NCI-H510A treated with DMSO at 0.1 percent for 48 hours (cell line): Measurements from ENCODE around the gene BTK.

ENCODE experiments used
- DNase-seq: peaks from one replicate; lab custom pipeline; 2025; lab: John Stamatoyannopoulos, UW

BTK gene

DNA sequence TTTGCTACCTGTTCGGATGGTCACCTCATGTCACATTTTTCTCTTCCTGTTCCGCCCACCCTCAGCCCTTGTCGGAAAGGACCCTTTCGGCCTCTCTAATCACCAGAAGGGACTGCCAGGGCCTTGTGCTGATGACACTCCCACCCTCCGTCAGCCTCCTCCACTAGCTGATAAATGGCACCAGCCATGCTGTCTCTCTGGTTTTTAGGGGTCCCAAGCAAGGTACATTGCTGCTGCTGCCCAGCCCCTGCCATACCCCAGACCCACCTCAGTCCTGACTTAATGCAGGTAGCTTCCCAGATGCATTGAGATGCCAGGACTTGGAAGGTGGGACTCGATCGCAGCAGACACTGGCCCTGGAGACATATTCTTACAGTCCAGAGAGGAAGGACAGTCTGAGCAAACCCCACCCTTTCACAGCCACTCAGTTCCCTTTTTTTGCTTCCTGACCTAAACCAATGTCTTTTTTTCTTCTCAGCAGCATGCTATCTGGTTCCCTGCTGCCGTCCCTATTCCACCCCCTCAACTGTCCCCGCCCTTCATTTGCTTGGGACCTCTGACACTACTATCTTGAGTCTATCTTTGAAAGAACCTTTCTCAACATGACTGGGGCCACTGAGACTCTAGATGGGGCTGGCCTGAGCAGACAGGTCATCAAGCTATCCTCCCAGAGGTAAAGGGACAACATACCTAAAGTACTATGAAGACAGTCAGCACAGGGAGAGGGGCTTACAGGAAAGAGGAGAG lies at the start of gene BTK:
Gene BTK (minus strand): TSS at position 397 of the 747 bp plus-strand sequence. CDS start 10,907 bp downstream, outside the sequence.
- DNase-seq = no peak

- DNase-seq = no peak
These were observed 44.6 kb upstream of the BTK start for GRCh38 chrX:101430457-101431078.

DNA sequence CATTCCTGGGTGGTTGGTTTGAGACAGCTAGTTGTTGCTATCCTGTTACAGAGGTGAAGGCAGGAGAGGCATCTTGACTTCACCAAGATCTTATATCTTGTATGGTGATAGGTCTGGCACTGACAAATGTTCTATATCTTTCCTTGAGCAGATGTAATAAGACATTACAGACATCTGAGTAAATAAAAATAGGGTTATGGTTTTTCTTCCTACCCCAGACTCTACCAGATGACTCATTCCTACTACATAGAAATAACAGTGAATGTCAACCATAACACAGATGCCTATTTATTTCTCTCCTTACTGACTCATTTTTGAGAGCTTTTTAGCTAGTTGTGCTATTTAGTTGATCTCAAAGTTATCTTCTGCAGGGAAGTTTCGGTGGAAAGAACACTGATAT lies 43.9 kb upstream of the BTK start:
- DNase-seq = no peak

DNA sequence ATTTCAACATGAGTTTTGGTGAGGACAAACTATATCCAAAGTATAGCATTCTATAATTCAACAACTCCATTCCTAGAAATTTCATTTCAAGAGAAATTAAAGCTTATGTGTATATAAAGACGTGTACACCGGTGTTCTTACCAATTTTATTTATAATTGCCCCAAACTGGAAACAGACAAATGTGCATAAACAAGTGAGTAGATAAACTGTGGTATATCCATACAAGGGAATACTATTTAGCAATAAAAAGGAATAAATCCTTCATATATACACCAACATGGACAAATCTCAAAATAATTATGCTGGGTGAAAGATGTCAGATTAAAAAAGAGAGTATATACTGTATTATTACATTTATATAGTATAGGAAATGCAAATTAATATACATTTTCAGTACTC lies 42.0 kb upstream of the BTK start:
- no peak for DNase-seq

GRCh38 chrX:101419489-101419888 lies 33.5 kb upstream of the BTK start:
- DNase-seq = no peak

DNA sequence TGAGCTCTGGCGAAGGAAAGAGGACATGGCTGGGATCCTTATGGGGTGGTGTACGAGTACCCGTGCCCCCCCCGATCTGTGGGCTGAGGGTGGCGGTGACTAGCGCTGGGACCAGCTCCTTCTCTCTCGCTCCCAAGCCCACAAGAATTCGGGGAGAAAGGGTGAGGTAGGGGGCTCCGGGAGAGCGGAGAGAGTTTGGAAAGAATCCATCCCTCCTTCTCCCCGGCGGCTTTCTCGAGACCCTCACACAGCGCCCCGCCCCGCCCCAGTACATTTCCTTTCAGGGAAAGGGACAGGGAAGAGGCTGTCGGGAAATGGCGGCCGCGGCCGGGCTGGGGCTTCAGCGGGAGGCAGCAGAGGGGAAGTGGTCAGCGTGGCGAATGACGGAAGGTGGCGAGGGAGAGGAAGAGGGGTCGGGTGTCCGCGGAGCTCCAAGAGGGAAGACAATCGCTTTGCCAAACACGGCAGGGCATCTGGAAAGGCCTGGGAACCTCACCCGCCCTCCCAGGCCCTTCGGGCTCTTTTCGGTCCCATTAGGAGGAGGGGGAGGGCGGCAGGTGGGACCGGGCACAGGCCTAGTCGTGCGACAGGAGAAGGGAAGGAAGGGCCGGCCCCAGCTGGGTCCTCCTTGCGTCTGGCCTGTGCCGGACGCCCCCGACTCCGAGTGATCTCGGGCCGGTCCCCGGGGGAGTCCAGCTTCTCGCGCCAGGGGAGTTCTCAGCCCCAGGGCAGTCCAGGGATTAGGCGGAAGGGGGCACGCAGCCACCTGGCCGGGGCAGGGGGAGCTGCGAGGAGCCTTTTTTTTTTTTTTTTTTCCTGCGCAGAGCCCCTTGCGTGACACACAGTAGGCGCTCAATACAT lies 32.2 kb upstream of the BTK start:
- peak; percentile 44 for DNase-seq

- no peak for DNase-seq
These were observed 31.2 kb upstream of the BTK start for GRCh38 chrX:101417190-101417589.

GRCh38 chrX:101416691-101417090 lies 30.7 kb upstream of the BTK start:
- no peak for DNase-seq

DNA sequence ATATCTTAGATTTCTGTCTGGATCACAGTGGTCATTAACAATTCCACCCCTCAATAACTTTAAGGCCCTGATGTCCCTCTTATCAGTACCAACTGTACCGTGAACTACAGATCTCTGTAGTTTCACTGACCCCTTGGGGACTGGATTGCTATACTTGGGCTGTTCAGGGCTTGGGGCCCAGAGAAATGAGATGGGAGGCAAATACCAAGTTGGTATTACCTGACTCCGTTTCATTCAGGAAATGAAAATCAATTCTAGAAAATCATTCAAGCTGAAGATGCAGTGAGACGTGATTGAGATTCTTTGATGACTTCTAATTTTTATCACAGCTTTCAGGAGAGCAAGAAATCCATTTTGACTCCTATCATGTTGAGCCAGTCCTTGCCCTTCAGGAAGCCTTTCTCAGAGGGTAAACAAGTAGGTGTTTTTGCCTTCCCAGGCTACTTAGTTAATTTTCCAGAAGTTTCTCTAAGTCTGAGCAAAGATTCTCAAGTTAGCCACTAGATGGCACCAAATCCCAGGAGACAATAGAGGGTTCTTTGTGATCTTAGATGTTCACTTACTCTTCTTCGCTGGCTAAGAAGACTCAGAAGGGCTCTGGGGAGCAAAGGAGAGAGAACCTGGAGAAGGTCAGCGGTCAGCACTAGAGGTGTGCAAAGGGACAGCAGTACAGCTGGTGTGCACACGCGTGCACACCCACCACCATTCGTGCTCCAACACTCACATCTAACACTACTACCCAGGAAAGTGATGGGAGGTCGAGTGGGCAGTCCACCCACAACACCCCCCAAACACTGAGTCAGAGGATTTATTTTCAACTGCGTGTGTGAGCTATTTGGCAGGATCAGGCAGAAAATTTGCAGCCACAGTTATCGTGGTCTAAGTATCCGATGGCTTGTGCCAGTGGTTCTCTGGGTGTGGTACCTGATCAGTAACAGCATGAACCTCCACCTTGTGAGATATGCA lies 29.5 kb upstream of the BTK start:
- DNase-seq = peak; percentile 41

DNA sequence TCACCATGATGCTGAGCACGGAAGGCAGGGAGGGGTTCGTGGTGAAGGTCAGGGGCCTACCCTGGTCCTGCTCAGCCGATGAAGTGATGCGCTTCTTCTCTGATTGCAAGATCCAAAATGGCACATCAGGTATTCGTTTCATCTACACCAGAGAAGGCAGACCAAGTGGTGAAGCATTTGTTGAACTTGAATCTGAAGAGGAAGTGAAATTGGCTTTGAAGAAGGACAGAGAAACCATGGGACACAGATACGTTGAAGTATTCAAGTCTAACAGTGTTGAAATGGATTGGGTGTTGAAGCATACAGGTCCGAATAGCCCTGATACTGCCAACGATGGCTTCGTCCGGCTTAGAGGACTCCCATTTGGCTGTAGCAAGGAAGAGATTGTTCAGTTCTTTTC lies 26.0 kb upstream of the BTK start:
- DNase-seq = no peak

DNA sequence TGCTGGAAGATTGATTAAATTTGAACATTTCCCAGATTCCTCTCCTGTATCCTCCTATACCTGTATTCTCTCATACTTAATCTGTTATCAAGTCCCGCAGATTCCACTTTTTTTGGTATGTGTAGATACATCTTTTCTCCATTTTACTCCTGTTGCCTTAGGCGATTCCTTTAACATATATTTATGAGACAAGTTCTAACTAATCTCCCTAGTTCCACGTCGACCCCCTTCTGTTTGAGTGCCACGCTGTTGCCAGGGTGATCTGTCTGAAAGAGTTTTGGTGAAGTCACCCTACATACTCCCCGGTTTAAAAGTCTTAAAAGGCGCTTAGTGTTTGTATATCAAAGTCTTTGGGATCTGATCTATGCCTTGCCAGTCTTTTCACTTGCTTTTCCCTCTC lies 24.5 kb upstream of the BTK start:
- DNase-seq = no peak

GRCh38 chrX:101409043-101409442 lies 23.1 kb upstream of the BTK start:
- no peak for DNase-seq

- DNase-seq = no peak
These were observed 22.5 kb upstream of the BTK start for GRCh38 chrX:101408532-101408841.

GRCh38 chrX:101407748-101408531 lies 21.9 kb upstream of the BTK start, which contains the start of the genes GLA and HNRNPH2:
Gene GLA, minus strand, starts transcription at chrX:101407925. Its CDS starts 22 bp downstream, at chrX:101407903.
Gene HNRNPH2, plus strand, starts transcription at chrX:101408222. Its CDS starts 3,767 bp downstream, at chrX:101411989.
- DNase-seq = peak; percentile 96

DNA sequence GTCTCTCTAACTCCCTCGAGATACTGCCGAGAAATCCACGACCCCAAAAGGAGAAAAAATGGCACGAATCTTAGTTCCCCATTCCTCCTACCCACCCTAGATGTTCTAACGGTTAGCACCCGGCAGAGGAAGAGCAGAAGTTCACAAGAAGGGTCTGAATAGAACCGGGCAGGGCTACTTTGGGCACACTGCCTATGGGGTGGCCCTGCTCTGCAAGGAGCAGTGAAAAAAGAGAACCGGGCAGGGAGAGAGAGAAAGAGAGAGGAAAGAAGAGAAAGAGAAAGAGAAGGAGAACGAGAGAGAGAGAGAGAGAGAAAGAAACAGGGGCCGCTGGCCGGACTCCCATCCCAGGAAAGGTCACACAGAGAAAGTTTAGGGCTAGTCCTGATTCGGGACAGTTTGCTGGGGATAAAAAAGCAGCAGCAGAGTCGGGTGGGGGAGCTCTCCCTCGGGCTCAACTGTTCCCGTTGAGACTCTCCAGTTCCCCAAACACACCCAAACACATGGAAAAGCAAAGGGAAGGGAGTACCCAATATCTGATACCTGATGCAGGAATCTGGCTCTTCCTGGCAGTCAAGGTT lies 21.3 kb upstream of the BTK start:
- DNase-seq = no peak

DNA sequence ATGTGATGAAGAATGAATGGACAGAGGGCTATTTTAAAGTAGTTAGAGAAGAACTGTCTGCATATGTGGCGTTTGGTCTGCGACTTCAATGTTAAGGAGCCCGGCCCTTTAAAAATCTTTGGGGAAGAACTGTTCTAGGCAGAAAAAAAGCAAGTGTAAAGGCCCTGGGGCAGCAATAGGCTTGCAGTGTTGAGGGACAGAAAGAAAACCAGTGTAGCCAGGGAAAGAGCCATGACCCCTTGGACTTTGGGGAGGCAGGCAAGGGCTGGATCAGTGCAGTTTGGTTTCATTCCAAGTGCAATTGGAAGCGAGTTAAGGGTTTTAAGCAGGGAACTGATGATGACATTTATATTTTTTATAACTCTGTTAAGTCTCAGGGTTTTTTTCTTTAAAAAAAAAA lies 13.8 kb upstream of the BTK start:
- no peak for DNase-seq

DNA sequence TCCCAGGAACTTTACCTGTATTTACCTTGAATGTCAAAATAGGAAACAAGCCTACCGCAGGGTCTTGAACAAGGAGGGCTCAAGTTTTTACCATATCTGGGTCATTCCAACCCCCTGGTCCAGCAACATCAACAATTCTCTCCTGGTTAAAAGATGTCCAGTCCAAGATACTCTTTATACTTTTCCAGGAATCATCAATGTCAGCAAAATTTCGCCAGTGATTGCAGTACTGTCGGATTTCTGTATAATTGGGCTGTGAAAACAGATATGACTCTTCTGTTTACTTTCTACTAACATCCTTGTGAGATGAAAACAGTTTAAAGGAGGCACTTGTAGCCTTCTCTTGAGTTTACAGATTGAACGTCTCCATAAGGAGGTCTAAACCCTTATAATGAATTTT lies 12.7 kb upstream of the BTK start:
- DNase-seq = no peak

- no peak for DNase-seq
These were observed 11.8 kb upstream of the BTK start for GRCh38 chrX:101397779-101398178.

DNA sequence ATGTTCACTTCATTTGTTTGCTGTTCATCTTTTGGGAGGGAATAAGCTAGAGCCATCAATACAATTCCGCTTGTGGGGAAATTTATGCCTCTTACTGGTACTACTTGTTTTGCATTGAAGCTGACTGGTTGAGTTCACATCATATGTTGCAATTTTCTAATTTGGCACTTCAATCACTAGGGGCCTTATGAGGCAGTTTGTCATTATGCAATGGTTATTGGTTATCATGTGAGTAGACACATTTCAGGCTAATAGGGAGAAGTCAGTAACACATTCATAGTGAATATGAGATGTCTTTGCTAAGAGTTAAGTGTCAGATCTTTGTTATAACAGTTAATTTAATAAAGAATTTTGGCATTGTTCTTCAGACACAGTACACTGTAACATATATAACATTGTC lies 9.8 kb upstream of the BTK start:
- DNase-seq = no peak

DNA sequence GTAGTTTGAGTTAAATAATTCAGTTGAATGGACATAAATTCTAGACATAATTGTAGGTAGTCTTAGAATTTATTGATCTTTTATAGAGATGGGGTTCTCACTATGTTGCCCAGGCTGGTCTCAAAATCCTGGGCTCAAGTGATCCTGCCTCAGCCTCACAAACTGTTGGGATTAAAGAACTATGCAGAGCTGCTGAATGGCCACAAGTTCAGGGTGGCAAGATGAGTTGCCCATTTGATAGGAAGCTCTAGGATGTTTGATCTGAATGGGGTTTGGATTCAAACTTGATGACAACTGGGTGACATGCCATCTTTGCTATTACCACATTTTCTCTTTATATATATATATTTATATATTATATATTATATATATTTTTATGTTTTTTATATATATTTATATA lies 8.4 kb upstream of the BTK start:
- DNase-seq = no peak
